GM19043 (cell line): Measurements from ENCODE around the gene RPS6KB2.
A peak's percentile ranks its signal among the peaks of the same experiment; 100 is the strongest.

Experiments
- ATAC-seq: cut with Tn5 transposase; IDR thresholded peaks from one replicate; pipeline ENCODE4 v1.9.1; 2021; ENCODE audit warnings: low read depth; ENCODE audit not compliant: unreplicated experiment

Gene RPS6KB2

GRCh38 chr11:67428052-67429001, at the start of gene RPS6KB2:
RPS6KB2 (plus strand) TSS chr11:67428494; CDS start chr11:67428546, 52 bp downstream.
- peak; percentile 56 for ATAC-seq

GRCh38 chr11:67378544-67378943, 49.8 kb upstream of the RPS6KB2 start:
- no peak for ATAC-seq

- no peak for ATAC-seq
These were observed 48.9 kb upstream of the RPS6KB2 start for GRCh38 chr11:67379061-67380058.

- ATAC-seq, result no peak
These were observed 46.9 kb upstream of the RPS6KB2 start for GRCh38 chr11:67381244-67381972.

- peak; percentile 63 for ATAC-seq
These were observed 45.8 kb upstream of the RPS6KB2 start for GRCh38 chr11:67382276-67383136.

- ATAC-seq, result no peak
These were observed 43.4 kb upstream of the RPS6KB2 start for GRCh38 chr11:67384851-67385366.

GRCh38 chr11:67387069-67387468, 41.2 kb upstream of the RPS6KB2 start:
- ATAC-seq, result no peak

- ATAC-seq, result no peak
These were observed 40.8 kb upstream of the RPS6KB2 start for GRCh38 chr11:67387518-67387917.

GRCh38 chr11:67389477-67389876, 38.8 kb upstream of the RPS6KB2 start:
- no peak for ATAC-seq

- no peak for ATAC-seq
These were observed 37.4 kb upstream of the RPS6KB2 start for GRCh38 chr11:67390947-67391303.

- ATAC-seq, result peak; percentile 42
These were observed 36.8 kb upstream of the RPS6KB2 start, which contains the start of gene RAD9A for GRCh38 chr11:67391304-67392182. RAD9A (plus strand) TSS chr11:67391986; CDS start chr11:67392045, 59 bp downstream.

GRCh38 chr11:67392183-67392715, 36.0 kb upstream of the RPS6KB2 start:
- ATAC-seq, result no peak

- ATAC-seq, result no peak
These were observed 34.9 kb upstream of the RPS6KB2 start for GRCh38 chr11:67393437-67393836.

- no peak for ATAC-seq
These were observed 34.3 kb upstream of the RPS6KB2 start for GRCh38 chr11:67393990-67394389.

GRCh38 chr11:67395555-67396258, 32.6 kb upstream of the RPS6KB2 start:
- ATAC-seq, result no peak

GRCh38 chr11:67396259-67396581, 32.1 kb upstream of the RPS6KB2 start:
- ATAC-seq, result no peak

- no peak for ATAC-seq
These were observed 31.5 kb upstream of the RPS6KB2 start for GRCh38 chr11:67396587-67397389.
